ENCODE measurements around the gene HRH4. TPM values are rescaled to one million over a fixed set of nuclear protein-coding genes. Genes with fewer than 3 reads are reported as not detected.

HRH4 gene
- total RNA-seq, 4 donors from 2014 or later = 0.12 to 0.55 TPM; not detected in 2

GRCh38 chr18:24502667-24503523 is 42.5 kb downstream of the HRH4 start:
- no peaks in the 10 kb centered on the region for H3K9me3 ChIP-seq
- no peaks in the 10 kb centered on the region for H3K36me3 ChIP-seq
- H3K4me3 ChIP-seq = no peak overlapping the region
- H3K27ac ChIP-seq = no peak overlapping the region
- H3K4me1 ChIP-seq = no peaks in the 10 kb centered on the region
- TF ChIP-seq POLR2A (IDR thresholded peaks at IDR 0.05) = no peak
- TF ChIP-seq CTCF (IDR thresholded peaks at IDR 0.05) = no peak
- no peak for DNase-seq
- intact Hi-C loops (cut with DNase I; ENCODE audit: low total_unique reads) = no loop called here
- H3K27me3 ChIP-seq = no peaks in the 10 kb centered on the region

GRCh38 chr18:24504401-24504800 is 44.0 kb downstream of the HRH4 start:
- Histone ChIP-seq H3K4me3 (no peak overlapping the region), H3K36me3 (no peaks in the 10 kb centered on the region)

GRCh38 chr18:24506175-24506574 is 45.7 kb downstream of the HRH4 start:
- Histone ChIP-seq H3K9me3 (no peaks in the 10 kb centered on the region), H3K4me1 (no peaks in the 10 kb centered on the region), H3K27ac (no peak overlapping the region), H3K27me3 (no peaks in the 10 kb centered on the region), H3K36me3 (no peaks in the 10 kb centered on the region), H3K4me3 (no peak overlapping the region)
- DNase-seq = no peak
- TF ChIP-seq CTCF (IDR thresholded peaks at IDR 0.05) = no peak
- TF ChIP-seq POLR2A (IDR thresholded peaks at IDR 0.05) = no peak
- intact Hi-C loops (cut with DNase I; ENCODE audit: low total_unique reads) = no loop called here

More at GRCh38 chr18:24504401-24504800, 44.0 kb downstream of the HRH4 start:
- Histone ChIP-seq H3K27ac (no peak overlapping the region), H3K4me1 (no peaks in the 10 kb centered on the region), H3K9me3 (no peaks in the 10 kb centered on the region), H3K27me3 (no peaks in the 10 kb centered on the region)
- DNase-seq = no peak
- intact Hi-C loops (cut with DNase I; ENCODE audit: low total_unique reads) = no loop called here
- TF ChIP-seq CTCF (IDR thresholded peaks at IDR 0.05) (no peak), POLR2A (IDR thresholded peaks at IDR 0.05) (no peak)

- no peak for TF ChIP-seq POLR2A (IDR thresholded peaks at IDR 0.05)
- TF ChIP-seq CTCF (IDR thresholded peaks at IDR 0.05) = no peak
- Histone ChIP-seq H3K27ac (no peak overlapping the region), H3K36me3 (no peaks in the 10 kb centered on the region), H3K4me3 (no peak overlapping the region), H3K27me3 (no peaks in the 10 kb centered on the region), H3K4me1 (no peaks in the 10 kb centered on the region), H3K9me3 (no peaks in the 10 kb centered on the region)
- intact Hi-C loops (cut with DNase I; ENCODE audit: low total_unique reads) = no loop called here
- no peak for DNase-seq
These were observed 49.0 kb downstream of the HRH4 start for GRCh38 chr18:24509435-24509834.

GRCh38 chr18:24514439-24514838 is 54.0 kb downstream of the HRH4 start:
- H3K27me3 ChIP-seq = no peaks in the 10 kb centered on the region
- no peak overlapping the region for H3K27ac ChIP-seq
- H3K9me3 ChIP-seq = no peaks in the 10 kb centered on the region
- H3K36me3 ChIP-seq = no peaks in the 10 kb centered on the region
- H3K4me1 ChIP-seq = no peaks in the 10 kb centered on the region
- no peak for DNase-seq
- TF ChIP-seq POLR2A (IDR thresholded peaks at IDR 0.05) = no peak
- TF ChIP-seq CTCF (IDR thresholded peaks at IDR 0.05) = no peak
- intact Hi-C loops (cut with DNase I; ENCODE audit: low total_unique reads) = no loop called here
- no peak overlapping the region for H3K4me3 ChIP-seq
